Stimulated activated CD8-positive, alpha-beta memory T cell treated with anti-CD3 and anti-CD28 coated beads, Interleukin-7, amount 100 ng/mL, for 24 hours (primary cell): ENCODE results near the gene MZF1.
"Not testable (repeated sequence)": the region's sequence is repeated elsewhere in the genome, so short reads cannot be mapped to it uniquely, and the experiment has no call there.

Experiments used
- DNase-seq: peaks from one replicate; pipeline ENCODE4 v3.0.0-alpha.2; 2020; ENCODE audit warnings: low read depth

MZF1 gene

DNA sequence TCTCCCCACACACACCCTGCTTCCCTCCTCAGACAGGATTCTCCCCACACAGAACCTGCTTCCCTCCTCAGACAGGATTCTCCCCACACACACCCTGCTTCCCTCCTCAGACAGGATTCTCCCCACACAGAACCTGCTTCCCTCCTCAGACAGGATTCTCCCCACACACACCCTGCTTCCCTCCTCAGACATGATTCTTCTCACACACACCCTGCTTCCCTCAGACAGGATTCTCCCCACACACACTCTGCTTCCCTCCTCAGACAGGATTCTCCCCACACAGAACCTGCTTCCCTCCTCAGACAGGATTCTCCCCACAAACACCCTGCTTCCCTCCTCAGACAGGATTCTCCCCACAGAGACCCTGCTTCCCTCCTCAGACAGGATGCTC lies 34.0 kb downstream of the MZF1 start:
- not testable (repeated sequence) for DNase-seq

DNA sequence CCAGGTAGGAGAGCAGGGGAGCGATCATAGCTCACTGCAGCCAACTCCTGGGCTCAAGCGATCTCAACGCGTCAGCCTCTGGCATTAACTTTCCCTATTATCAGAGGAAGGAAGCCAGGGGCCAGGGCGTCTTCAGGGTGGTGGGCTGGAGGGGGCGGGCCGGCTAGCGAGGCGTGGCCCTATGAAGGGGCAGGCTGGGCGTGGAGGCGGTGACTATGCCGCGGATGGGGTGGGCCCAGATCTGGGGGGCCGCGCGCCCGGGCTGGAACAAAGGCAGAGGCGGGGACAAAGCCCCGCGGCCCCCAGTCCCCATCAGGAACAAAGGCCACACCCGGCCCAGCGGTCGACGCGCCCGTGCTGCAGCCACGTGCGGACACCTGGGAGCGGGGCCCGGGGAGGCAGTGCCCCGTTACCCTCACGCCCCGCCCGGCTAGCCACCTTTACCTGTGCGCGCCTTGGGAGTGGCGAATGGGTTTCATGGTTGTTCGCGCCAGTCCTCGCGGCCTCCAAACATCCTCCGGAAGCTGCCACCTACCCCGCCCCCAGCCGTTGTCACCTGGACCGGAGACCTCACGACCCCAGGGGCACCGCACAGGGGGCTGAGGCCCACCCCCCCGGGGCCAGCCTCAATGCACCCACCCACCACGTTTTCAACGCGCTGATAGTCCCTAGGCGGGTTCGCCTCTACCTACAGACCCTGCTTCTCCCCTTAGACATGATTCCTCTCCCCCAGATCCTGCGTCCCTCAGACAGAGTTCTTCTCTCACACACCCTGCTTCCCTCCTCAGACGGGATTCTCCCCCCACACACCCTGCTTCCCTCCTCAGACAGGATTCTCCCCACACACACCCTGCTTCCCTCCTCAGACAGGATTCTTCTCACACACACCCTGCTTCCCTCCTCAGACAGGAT lies 34.6 kb downstream of the MZF1 start:
- DNase-seq, result no peak

DNA sequence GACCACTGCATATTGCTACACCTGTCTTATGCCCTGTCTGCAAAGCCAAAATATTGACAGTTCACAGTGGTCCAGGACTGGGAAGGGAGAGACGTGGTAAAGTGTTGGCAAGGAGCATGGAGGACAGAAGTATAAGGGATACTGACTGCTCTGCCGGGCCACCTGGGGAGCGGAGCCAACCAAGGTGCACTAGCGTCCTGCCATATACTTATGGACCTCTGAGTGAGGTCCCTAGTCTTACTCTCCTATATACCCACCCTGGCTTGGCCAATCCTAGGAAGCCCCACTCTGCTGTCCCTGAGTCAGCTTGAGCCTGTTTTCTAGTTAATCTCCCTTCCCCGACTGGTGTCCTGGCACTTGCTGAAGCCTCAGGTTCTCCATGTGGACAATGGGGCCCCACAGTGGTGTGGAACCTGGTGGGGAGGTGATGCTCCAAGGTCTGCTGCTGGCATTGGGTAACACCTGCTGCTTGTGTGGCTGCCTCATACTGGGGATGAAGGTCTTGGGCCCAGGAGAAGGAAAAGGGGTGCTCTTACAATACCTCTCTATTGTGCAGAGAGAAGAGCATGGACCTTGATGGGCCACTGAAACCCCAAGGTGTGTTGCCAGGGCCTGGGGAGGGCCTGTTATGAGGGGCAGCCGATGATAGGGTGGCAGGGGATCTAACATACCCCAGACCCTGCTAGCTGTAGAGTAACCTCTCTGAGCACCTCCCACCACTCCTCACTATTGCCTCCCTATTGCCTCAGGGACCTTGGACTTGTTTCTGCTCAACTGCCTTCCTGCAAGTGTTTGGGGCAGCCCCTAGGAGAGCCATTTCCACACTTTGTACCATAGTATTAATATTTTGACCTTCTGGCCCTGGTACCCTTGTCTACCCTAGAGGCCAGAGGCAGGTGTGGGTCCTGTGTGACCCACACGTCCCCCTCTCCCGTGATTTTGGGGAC lies 36.0 kb downstream of the MZF1 start:
- no peak for DNase-seq

DNA sequence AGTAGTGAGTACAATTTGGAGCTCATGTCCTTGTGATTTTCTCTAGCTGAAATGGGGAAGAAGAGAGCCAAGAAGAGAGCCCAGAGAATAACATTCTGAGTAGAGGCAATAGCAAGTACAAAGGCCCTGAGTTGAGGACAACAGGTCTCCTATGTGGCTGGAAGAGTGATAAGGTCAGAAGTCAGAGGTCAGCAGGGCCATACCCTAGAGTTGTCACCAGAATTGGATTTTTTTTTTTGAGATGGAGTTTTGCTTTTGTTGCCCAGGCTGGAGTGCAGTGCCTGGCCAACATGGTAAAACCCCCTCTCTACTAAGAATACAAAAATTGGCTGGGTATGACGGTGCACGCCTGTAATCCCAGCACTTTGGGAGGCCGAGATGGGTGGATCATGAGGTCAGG lies 37.3 kb downstream of the MZF1 start:
- DNase-seq, result no peak

DNA sequence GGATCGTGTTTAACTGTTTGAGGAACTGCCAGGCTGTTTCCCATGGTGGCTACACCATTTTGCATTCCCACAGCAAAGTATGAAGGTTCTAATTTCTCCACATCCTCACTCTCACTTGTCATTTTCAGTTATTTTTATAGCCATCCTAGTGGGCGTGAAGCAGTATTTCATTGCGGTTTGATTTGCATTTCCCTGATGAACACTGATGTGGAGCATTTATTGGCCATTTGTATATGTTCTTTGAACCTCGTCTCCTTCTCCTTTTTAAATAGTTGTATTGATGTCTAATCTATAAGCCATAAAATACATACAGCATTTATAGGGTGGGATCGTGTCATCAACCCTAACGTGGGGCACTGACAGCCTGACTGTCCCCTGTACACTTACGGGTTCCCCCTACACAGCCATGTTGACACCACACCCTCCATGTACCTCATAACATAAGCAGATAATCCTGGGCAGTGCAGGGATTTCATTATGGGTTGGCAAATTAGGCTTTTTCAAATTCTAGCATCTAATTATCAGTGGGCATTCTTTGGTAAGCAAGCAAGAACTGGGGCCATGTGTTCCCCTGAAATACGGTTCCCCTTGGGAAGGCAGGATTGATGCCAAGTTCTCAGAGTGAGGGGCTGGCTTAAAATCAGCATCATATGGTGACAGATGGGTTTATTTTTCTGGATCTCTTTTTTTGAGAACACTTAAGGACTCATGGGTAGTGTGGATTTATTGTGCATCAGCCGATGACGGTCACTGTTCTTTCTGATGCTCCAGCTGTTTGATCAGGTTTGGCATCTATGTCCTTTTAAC lies 41.9 kb downstream of the MZF1 start:
- no peak for DNase-seq

DNA sequence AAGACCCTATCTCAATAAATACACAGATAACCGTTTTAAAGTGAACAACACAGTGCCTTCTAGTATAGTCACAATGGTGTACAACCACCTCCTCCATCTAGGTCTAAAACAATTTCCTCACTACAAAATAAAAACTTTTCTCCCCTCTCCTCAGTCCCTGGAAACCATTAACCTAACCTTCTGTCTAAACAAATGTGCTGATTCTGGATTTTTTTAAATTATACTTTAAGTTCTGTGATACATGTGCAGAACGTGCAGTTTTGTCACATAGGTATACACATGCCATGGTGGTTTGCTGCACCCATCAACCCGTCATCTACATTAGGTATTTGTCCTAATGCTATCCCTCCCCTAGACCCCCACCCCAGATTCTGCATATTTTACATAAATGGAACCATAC lies 43.7 kb downstream of the MZF1 start:
- DNase-seq, result no peak

DNA sequence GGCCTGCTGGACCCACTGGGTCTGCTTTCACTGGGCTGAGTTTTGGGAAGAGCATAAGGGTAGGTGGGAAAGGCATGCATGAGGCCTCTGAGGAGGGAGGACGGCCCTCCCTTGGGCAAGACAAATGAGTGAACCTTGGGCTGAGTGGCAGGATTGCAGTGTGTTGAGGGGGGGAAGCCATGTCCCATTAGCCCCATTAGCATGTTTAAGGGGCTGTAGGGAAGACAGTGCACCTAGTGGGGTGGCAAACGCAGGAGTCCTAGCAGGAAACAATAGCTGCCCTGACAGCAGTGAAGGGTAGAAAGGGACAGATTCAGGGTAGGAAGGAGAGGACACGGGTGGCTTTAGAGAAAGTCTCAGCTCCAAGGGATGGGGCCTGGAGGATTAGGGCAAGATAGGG lies 50.4 kb downstream of the MZF1 start:
- no peak for DNase-seq

DNA sequence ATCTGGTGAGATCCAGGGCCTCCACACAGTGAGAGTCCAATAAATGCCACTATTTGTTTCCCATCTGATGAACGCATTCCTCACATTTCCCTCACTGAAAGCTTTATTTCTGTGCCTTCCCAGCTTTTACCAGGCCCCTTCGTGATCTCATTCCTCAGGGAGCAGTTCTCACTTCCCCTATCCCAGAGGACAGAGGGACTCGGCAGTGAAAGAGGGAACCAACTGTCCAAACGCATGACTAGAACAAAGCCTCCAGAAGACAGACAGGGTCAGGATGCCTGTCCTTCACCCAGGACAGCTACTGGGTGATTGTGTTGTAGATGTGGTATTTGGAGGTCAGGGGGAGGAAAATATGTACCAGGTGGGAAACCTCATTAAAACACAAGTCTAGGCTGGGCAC lies 51.5 kb downstream of the MZF1 start:
- no peak for DNase-seq

DNA sequence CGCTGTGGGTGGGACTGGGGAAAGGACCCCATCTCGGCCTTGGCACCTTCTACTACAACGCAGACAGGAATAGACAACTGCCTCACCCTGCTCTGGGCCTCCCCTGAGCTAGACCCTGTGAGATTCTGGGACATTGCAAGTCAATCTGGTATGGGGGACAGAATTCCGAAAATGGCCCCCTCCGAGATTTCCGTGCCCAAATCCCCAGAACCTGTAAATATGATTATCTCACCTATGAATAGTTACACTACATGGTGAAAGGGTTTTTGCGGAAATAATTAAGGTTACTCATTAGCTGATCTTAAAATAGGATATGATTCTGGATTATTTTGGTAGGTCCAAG lies 52.9 kb downstream of the MZF1 start:
- DNase-seq, result no peak

DNA sequence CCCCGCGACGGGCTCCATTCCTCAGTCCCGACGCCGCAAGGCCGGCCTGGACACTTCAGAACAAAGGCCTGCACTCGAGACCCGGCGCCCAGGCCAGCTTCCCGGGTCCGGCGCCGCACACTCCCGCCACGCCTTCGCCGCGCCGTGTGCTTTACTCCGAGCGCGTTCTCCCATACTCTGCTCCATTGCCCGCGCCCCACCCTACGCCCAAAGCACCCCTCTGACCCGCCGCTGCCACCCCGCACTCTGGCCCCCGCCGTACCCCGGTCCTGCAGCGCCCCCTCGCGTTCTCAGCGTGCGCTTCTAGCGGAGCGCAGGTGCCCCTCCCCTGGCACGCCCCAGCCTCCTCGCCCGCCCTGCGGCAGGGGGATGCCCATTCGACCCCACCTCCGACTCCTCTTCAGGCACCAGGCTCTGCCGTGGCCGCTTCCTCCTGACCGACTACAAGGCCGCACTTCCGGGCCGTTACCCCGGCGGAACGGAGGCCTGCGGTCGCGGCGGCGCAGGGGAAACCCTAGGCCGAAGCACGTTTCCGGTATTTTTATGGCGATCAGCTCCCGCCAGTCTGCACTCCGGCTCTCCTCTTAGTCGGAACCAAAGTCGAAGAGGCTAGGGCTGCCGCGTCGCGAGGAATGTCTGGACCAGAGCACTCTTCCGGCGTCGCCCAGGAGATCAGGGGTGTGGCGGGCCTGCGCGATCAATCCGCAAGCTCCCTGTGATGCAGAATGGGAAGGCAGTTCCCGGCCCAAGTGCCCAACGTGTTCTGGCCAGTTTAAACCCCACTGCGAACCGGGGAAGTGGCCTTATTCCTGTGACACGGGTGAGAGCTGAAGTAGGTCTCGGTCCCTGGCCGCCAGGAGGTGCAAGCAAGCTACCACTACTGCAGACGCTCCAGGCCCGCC lies 53.5 kb downstream of the MZF1 start, which contains the start of gene ZBTB45:
Gene ZBTB45, minus strand, starts transcription at position 456 of the 902 bp plus-strand sequence. CDS start 2,137 bp downstream, outside the sequence.
- DNase-seq, result peak; percentile 86

DNA sequence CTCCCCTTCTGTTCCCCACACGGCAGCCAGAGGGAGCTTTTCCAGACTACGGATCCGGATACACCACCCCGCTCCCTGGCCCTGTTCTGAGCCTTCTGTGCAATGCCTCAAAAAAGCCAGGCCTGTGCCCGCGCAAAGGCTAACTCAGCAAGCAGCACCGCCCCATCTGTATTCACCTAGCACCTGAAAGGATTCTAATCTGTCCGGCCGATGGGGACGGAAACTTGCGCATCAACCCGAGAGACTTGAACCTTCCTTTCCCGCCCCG lies 54.1 kb downstream of the MZF1 start:
- DNase-seq, result no peak

DNA sequence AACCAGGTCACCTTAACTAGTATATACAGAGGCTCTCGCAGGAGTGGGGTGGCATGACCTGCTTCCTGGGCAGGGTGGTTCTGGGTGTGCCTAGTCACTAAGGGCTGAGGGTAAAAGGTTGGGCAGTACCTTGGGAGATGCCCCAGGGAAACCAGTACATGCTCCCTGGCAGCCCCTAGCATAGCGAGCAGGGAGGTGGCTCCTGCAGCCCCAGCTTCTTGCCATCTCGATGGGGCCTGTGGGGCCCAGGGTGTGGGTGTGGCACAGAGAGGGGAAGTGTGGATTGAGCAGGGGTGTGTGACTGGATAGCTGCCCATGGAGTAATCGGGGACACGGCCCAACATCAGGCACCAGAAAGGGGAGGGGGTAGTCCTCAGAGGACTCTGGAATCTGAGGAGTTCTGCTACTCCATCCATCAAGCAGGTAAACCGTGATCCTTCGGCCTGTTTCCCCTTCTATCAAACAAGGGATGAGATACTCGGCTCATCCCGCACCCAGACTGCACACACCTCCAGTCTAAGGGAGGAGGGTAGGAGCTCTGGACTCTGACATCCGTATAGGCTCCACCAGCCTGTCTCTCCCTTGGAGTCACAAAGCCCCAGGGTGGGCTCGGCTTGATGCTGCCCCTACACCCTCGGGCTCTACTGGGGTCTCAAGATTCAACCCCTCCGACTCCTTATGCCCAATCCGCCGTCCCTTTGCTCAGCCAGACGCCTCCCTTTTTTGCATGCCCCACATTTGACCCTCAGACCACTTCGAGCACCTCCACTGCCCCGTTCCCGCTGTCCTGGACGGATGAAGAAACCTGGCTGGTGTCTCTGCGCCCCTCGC lies 54.7 kb downstream of the MZF1 start:
- DNase-seq, result no peak

DNA sequence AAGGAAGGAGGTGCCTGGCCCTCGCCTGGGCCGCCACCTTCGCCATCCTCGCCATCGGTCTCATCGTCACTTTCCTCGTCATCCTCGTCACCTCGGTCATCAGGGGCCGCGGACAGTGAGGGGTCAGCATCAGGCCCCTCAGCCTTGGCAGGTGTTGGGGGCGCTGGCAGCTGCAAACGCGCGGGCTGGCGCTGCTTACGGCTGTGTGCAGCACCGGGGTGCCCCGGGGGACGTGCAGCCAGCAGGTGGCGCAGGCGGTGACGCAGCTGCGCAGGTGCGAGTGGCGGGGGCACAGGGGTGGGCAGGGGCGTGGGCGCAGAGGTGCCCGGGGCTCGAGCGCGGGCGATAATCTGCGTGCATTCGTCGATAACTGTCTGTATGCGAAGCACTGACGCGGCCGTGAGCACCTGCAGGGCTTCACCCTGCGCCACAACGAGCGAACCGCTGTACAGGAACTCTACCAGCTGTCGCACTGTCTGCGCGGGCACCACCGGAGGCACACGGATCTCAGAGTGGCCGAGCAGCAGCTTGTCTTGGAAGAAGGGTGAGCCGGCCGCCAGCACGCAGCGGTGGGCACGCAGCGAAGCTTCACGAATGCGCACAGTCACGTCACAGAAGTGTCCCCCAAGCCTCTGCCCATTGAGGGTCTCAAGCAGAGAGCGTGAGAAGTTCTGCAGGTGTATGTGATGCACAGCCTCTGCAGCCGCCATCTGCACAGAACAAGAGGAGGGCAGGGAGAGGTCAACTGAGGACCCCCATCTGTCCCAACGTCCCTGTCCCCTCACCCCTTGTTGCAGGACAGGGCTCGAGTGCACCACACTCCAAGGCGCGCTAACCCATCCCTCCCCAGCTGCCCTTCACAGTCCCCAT lies 55.9 kb downstream of the MZF1 start:
- no peak for DNase-seq

DNA sequence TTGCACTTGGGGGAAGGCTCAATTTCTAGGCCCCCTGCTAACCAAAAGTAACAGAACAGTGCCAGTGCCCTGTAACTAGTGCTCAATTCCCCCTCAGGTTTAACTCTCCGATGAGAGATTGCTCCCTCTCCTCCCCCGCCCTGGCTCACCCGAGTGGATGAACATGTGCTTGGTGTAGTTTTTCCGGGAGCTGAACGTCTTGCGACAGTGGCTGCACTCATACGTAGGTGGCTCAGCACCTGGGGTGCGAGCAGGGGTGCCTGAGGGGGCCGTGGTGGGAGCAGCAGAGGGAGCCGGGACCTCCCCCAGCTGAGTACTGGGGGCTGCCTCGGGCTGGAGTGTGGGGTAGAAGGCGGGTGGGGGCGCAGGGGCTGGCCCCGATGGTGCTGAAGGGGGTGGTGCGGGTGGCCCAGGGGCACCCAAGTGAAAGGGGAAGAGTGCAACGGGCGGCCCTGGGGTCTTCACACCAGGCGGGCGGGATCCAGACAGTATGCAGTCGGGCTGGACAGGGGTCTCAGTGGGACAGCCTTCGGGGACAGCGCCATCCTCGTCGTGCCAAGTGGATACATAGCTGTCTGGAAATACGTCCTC lies 56.8 kb downstream of the MZF1 start:
- DNase-seq, result no peak

DNA sequence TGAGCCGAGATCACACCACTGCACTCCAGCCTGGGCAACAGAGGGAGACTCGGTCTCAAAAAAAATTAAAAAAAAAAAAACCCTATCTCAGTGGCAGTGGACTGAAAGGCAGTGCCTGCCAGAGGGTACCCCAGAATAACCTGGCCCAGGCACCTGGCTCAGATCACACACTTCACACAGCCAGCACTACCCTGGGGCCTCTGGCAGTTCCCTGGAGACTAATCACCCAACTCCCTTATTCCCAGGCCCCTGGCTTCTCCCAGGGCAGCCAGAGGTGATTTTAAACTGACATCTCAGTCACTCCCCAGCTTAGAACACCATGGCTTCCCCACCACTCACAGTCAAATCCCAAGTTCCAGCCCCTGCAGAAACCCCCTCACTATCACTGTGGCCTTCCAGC lies 57.9 kb downstream of the MZF1 start:
- no peak for DNase-seq

DNA sequence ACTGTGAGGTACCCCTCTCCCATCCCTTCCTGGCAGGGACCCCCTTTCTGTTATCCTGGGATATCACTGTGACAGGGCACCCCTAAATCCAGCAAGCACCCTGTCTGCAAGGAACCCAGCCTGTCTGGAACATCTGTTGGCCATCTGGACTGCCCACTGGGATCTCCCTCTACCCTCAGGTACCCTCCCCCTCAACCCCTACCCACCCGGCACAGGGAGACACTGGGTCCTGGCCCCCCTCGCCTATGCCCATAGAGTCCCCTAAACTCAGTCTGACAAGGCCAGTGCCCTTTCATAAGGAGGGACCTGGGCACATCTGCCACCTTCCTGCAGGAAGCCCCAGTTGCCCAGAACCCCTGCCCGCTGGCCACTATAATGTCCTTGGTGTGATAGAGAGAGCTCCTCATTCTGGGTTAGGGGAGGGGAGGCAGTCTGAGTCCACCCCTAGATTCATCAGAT lies 58.5 kb downstream of the MZF1 start:
- no peak for DNase-seq

DNA sequence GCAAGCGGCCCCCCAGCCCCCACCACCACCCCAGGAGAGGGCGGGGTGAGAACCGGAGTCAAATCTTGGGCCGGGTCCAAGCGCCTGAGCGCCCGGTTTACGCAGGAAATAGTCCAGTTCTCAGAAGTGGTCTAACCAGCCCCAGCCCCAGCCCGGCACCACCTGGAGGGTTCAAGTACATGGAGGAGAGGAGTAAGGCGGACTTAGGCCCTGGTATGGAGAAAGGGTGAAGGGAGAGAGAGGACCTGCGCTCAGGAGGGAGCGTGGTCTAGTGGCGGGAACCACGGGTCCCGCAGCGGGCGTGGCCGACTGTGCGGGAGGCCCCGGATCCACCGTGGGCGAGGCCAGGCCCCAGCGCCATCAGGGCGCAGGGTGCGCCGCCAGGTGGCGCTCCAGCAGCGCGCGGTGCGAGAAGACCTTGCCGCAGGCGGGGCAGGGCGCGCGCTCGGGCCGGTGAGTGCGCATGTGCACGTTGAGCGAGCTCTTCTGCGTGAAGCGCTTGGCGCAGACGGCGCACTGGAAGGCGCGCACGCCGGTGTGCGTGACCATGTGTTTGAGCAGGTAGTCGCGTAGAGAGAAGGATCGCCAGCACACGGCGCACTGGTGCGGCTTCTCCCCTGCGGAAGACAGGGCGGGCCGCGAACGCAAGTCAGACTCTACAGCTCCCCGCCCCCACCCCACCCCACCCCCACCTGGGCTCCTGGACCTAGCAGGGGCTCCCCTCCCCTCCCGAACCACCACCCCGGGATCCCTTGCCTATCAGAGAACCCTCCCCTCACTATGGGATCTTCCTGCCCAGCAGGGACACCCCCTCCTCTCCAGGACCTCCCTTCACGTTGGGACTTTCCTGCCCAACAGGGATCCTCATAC lies 59.2 kb downstream of the MZF1 start:
- peak; percentile 89 for DNase-seq

DNA sequence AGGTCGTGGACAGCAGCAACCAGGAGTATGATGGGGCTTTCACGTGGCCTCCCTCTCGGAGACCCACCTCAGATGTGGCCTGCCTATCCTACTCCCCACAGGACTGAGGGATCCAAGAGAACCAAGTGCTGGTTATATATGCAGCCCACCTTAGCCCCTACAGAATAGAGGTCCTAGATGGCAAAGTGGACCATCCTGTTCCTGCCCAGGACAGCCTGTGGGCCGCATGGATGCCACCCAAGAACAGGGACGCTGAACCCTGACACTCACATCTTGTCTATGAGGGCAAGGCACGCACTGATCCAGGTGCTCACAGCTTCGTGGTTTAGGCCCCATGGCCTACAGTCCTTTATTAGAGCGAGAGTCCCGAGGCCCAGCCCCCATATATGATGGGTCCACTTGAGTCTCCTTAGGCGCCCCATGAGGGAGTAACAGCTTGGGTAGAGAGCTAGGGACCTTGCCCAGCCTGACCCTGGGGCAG lies 59.9 kb downstream of the MZF1 start:
- DNase-seq, result no peak
